Muscle of leg (tissue), 11 donors: ENCODE results near the gene GARS1. TPM values are rescaled to one million over a fixed set of nuclear protein-coding genes. Genes with fewer than 3 reads are reported as not detected.

Source experiments
- DNase-seq: peaks from one replicate; pipeline ENCODE4 v3.0.0; 2013
- H3K27ac ChIP-seq: one replicate; pipeline ENCODE4 v1.5.1; 2013; ENCODE audit warnings: mild to moderate bottlenecking, low read length, control low read depth
- H3K27me3 ChIP-seq: one replicate; pipeline ENCODE4 v1.6.1; 2013; ENCODE audit warnings: low read length; ENCODE audit not compliant: control insufficient read depth, insufficient read depth
- H3K36me3 ChIP-seq: one replicate; pipeline ENCODE4 v1.6.1; 2013; ENCODE audit warnings: low read length; ENCODE audit not compliant: control insufficient read depth, insufficient read depth
- H3K4me1 ChIP-seq: one replicate; pipeline ENCODE4 v1.6.1; 2013; ENCODE audit warnings: low read length; ENCODE audit not compliant: control insufficient read depth, insufficient read depth
- H3K4me3 ChIP-seq: one replicate; pipeline ENCODE4 v1.5.1; 2013; ENCODE audit warnings: low read length, control low read depth
- H3K9me3 ChIP-seq: replicated peaks from 2 replicates; pipeline ENCODE4 v1.6.1; 2013; ENCODE audit warnings: low read depth, low read length; ENCODE audit not compliant: control insufficient read depth
- WGBS: methylation state at CpG from one replicate; pipeline ENCODE4 v1.1.5; 2013; ENCODE audit warnings: missing lambda C conversion rate; ENCODE audit not compliant: insufficient coverage; 5-methylcytosine and 5-hydroxymethylcytosine counted together
- polyA plus RNA-seq, 8 donors: library from polyadenylated mRNA; unstranded; fragments of 120-200 nt; gene quantifications; one replicate each; pipeline versions ENCODE4 v1.2.1 to v1.2.3, GENCODE V29; 2013; ENCODE audit warnings: inconsistent platforms in 1 of 8, low replicate concordance in 1 of 8; ENCODE audit not compliant: insufficient read length in 8 of 8, insufficient read depth in 1 of 8
- total RNA-seq: library from RNA; stranded (reverse); fragments of 120-200 nt; gene quantifications from one replicate; pipeline ENCODE4 v1.2.4, GENCODE V29; 2013

GARS1 gene
- total and polyA plus RNA-seq, 9 donors, result 45.8 to 75.9 (median 64.5) TPM

DNA sequence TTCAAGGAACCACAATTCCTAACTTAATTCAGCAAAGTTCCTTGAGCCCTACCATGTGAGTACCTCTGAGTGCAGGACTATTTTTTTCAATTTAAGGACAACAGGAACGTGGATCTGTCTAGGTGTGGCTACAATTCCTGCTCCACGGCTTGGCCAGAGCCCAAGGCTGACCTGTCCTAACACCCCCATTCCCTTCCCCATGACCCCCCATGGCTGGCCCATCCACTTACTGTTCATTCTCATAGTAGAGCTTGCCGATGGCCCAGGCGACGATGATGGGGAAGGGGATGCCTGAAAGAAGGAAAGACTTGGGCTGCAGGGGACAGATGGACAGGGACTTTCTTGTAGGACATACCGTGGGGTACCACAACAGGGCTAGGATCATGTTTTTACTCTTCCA is 67.2 kb downstream of the GARS1 start:
- H3K4me3 ChIP-seq, result no peak overlapping the region
- 95% methylated on average over 4 of the region's 6 CpGs for WGBS

GRCh38 chr7:30662431-30662939 is 67.8 kb downstream of the GARS1 start:
- H3K4me1 ChIP-seq, result peaks cover 8% of the 10 kb centered on the region
- no peaks in the 10 kb centered on the region for H3K9me3 ChIP-seq
- no peak for DNase-seq
- H3K4me3 ChIP-seq, result no peak overlapping the region
- H3K27me3 ChIP-seq, result peaks cover 3% of the 10 kb centered on the region
- H3K27ac ChIP-seq, result no peak overlapping the region
- H3K36me3 ChIP-seq, result no peaks in the 10 kb centered on the region
- WGBS, result 91% methylated on average over 7 of the region's 9 CpGs

More for the DNA sequence above, 67.2 kb downstream of the GARS1 start:
- Histone ChIP-seq H3K27me3 (peaks cover 3% of the 10 kb centered on the region), H3K27ac (no peak overlapping the region), H3K9me3 (no peaks in the 10 kb centered on the region), H3K4me1 (peaks cover 8% of the 10 kb centered on the region), H3K36me3 (no peaks in the 10 kb centered on the region)
- no peak for DNase-seq

DNA sequence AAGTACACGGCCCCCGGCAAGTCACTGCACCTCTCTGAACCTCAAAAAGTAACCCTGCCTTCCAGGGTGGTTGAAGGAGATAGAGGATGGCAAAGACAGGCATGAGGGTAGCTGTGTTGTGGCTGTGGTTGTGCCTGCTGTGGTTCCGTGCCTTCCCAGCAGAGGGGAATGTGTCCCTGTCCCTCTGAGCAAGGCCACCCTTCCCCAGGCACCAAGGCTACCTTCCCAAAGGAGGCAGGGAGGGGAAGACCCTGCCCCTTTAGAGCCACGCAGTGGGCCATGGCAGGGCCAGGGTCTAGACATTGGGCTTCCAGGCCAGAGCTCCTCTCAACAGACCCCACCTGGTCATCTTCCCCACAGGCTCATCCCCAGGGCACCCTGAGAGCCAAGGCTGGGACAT is 68.7 kb downstream of the GARS1 start:
- no peak for DNase-seq
- WGBS, result 50% methylated on average over 2 of the region's 4 CpGs
- H3K9me3 ChIP-seq, result no peaks in the 10 kb centered on the region
- no peak overlapping the region for H3K4me3 ChIP-seq
- H3K27ac ChIP-seq, result no peak overlapping the region
- H3K4me1 ChIP-seq, result peaks cover 8% of the 10 kb centered on the region
- no peaks in the 10 kb centered on the region for H3K36me3 ChIP-seq
- H3K27me3 ChIP-seq, result peaks cover 3% of the 10 kb centered on the region

DNA sequence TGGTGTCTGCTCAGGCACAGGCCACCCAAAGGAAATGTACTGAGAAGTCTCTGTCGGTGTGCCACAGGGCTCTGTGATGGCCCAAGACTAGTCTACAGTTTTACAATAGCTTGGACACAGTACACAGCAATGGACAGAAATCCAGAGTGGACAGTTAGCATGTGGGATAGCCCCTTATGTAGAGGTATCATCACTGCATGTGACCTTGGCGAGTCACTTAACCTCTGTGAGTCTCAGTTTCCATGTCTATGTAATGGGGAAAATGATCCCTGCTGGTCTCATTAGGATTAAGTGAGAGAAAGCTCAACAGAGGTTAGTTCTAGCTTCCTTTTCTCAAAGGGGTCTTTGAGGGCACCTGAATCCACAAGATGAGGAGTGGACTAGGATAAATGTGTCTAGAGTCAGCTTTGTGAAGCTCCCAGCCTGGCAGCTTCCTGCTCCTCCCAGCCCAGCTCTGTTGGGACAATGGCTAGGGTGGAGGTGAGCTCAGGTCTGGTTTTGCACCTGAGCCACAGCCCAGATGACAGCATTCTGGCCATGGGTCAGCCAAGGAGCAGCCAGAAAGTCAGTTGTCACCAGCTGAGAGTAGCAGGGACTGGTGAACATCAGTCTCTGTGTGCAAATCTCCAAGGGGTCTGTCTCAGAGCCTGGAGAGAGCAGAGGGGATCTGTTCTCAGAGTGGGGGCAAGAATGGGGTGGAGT is 69.7 kb downstream of the GARS1 start:
- Histone ChIP-seq H3K36me3 (no peaks in the 10 kb centered on the region), H3K27ac (no peak overlapping the region), H3K27me3 (peaks cover 3% of the 10 kb centered on the region), H3K4me1 (peaks cover 8% of the 10 kb centered on the region), H3K4me3 (no peak overlapping the region), H3K9me3 (no peaks in the 10 kb centered on the region)
- DNase-seq, result no peak
- 84% methylated on average over 2 of the region's 2 CpGs for WGBS

- no peaks in the 10 kb centered on the region for H3K36me3 ChIP-seq
- WGBS, result 72% methylated on average over 7 of the region's 8 CpGs
- no peaks in the 10 kb centered on the region for H3K9me3 ChIP-seq
- DNase-seq, result no peak
- peaks cover 8% of the 10 kb centered on the region for H3K4me1 ChIP-seq
- H3K27me3 ChIP-seq, result peaks cover 3% of the 10 kb centered on the region
- no peak overlapping the region for H3K4me3 ChIP-seq
- no peak overlapping the region for H3K27ac ChIP-seq
Measured at GRCh38 chr7:30665043-30665442, 70.4 kb downstream of the GARS1 start.

DNA sequence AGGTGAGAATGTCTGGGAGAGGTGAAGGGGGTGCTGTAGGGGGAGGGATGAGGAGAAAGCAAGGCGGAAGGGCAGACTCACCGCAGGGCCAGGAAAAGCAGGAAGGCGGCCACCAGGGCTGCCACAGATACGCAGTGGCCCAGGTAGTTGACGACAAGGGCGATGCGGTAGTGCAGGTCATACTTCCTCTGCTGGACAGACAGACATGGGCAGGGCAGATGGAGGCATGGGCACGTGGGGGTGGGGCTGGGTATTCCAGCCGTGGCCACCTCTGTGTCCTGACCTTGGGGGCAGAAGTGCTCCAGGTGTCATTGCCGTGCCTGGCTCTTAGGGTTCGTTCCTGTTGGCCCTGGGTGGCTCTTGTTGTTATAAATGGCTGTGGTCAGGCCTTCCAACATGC is 70.8 kb downstream of the GARS1 start:
- Histone ChIP-seq H3K36me3 (no peaks in the 10 kb centered on the region), H3K27me3 (peaks cover 3% of the 10 kb centered on the region), H3K4me1 (peaks cover 8% of the 10 kb centered on the region), H3K27ac (no peak overlapping the region), H3K9me3 (no peaks in the 10 kb centered on the region), H3K4me3 (no peak overlapping the region)
- no peak for DNase-seq
- 82% methylated on average over 6 of the region's 11 CpGs for WGBS

DNA sequence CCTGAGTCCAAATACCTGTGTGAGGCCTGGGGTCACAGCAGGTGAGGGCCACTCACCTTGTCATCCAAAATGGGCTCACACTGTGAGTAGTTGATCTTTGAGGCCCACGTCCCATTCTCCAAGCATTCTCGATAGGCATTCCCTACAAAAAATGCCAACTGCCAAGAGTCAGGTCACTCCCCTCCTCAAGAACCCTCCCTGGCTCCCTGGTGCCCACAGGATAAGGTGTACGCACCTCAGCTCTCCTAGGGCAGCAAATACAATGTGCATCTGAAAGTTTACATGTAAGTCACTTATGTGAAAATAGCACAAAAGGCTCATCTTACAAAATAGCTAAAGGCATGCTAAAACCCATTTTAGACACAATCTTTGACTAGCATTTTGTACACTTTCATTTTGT is 72.5 kb downstream of the GARS1 start:
- H3K4me3 ChIP-seq, result no peak overlapping the region
- 46% methylated on average over 2 of the region's 3 CpGs for WGBS
- H3K27me3 ChIP-seq, result peaks cover 4% of the 10 kb centered on the region
- no peak overlapping the region for H3K27ac ChIP-seq
- DNase-seq, result no peak
- H3K4me1 ChIP-seq, result no peaks in the 10 kb centered on the region
- peaks cover under 1% of the 10 kb centered on the region for H3K9me3 ChIP-seq
- H3K36me3 ChIP-seq, result no peaks in the 10 kb centered on the region

DNA sequence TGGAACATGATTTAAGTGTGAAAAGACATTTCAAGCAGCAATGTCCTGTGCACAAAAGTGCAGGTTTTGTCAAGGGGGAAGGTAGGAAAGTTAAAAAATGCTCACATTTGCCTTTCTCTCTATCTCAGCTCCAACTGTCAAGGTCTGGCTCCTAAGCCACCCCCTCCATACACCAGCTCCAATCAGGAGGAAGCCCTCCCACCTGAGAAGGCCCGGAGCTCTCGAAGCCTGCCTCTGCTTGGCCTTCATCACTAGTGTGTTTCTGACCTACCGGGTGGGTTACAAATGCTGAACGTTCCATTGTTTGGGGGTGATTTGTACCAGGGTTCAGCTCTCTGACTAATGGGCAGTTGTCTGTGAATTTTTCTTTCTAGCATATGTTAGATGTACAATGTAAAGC is 73.4 kb downstream of the GARS1 start:
- peaks cover 6% of the 10 kb centered on the region for H3K27me3 ChIP-seq
- no peaks in the 10 kb centered on the region for H3K4me1 ChIP-seq
- no CpG with 5 or more reads among the region's 4 CpGs for WGBS
- no peaks in the 10 kb centered on the region for H3K36me3 ChIP-seq
- H3K9me3 ChIP-seq, result peaks cover 3% of the 10 kb centered on the region
- H3K27ac ChIP-seq, result no peak overlapping the region
- DNase-seq, result no peak
- no peak overlapping the region for H3K4me3 ChIP-seq

DNA sequence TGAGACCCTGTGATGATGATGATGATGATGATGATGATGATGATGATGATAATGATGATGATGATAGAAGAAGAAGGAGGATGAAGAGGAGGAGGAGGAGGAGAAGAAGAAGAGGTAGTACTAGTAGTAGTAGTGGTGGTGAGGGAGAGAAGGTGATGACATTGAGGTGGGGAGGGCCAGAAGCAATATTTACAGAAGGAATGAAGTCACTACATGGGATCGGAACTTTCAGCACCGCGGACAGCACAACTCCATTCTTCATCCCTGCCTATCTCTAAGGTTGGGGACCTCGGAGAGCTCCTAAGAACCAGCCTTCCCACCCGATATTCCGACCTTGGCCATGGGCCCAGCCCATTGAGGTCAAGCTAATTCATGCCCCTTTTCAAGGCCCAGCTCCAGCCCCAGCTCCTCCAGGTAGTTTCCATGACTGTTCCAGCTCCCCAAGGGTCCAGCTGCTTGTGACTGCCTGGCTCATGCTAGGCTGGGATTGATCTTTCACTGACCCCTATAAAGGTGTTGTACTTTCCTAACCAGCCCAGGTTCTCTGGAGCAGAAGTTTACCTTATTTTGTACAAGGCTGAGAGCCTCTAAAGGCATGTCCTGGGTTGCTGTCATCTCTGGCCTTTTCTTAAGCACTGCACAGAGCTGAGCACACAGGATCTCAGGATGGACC is 77.3 kb downstream of the GARS1 start:
- H3K4me1 ChIP-seq, result no peaks in the 10 kb centered on the region
- WGBS, result 2% methylated on average over 5 of the region's 6 CpGs
- peaks cover 3% of the 10 kb centered on the region for H3K9me3 ChIP-seq
- no peaks in the 10 kb centered on the region for H3K36me3 ChIP-seq
- peak; percentile 83 for DNase-seq
- no peak overlapping the region for H3K4me3 ChIP-seq
- peaks cover 13% of the 10 kb centered on the region for H3K27me3 ChIP-seq
- H3K27ac ChIP-seq, result no peak overlapping the region

DNA sequence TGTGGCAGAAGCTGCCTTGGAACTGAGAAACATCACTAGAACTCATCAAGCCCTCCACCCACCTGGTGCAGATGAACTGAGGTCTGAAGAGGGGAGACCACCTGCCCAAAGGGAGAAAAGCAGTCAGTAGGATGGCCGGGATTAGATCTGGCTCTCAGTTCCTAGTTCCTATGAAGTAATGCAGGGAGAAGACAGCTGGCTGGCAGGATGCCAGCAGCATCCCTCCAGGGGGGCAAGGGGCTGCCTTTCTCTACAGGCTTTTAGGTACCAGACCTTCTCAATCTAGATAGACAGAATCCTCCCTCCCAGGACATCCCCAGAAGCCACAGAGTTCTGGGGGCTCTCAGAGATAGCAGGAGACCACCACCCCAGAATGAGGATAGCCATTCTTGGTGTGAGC is 79.7 kb downstream of the GARS1 start:
- Histone ChIP-seq H3K4me1 (no peaks in the 10 kb centered on the region), H3K27ac (no peak overlapping the region), H3K36me3 (no peaks in the 10 kb centered on the region), H3K9me3 (peaks cover 3% of the 10 kb centered on the region), H3K4me3 (no peak overlapping the region), H3K27me3 (peaks cover 32% of the 10 kb centered on the region)
- WGBS, result 0% methylated on average over 1 of the region's 1 CpG
- DNase-seq, result no peak
